ENCODE results near the gene TBC1D3I. TPM values are rescaled to one million over a fixed set of nuclear protein-coding genes. Genes with fewer than 3 reads are reported as not detected.
"Not testable (repeated sequence)": the region's sequence is repeated elsewhere in the genome, so short reads cannot be mapped to it uniquely, and the experiment has no call there.

Gene TBC1D3I
- 0.19 TPM in 1 of 2 replicates, not detected in the other for total RNA-seq (2014; rRNA removed; shearing (Covaris generic))
- total RNA-seq (2022): 0.55 and 0.79 TPM in 2 replicates
- Bru-seq, nascent RNA: not detected
- BruChase-seq, experiment 1, labeled RNA remaining after a 6-hour chase: percentile 9 among the genes with signal in this experiment
- BruChase-seq, experiment 2, labeled RNA remaining after a 2-hour chase: percentile 14 among the genes with signal in this experiment
- long read RNA-seq: 0 reads

DNA sequence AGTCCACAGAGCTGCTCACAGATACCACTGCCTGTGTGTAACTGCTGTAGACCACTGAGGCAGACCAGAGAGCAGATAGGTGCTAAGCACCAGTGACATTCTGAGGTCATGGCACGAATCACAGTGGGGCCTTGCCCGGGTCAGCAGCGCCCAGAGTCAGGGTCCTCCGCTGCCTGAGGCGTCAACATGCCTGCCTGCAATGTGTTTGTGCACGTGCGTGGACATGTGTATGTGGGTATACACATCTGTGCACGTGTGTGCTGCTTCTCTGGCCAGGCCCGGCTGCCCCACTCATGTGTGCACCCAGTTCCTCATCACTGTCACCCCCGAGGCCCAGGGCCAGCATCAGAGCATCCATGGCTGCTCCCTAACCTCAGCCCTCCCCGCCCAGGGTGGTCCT, at the start of gene TBC1D3I:
Gene TBC1D3I, minus strand, starts transcription at position 101 of the 400 bp plus-strand sequence. CDS start 1,585 bp downstream, outside the sequence.
- H3K4me1 ChIP-seq (ENCODE audit: insufficient read depth, low read length, poor library complexity, severe bottlenecking); H3K9me2 ChIP-seq (ENCODE audit: insufficient read depth, low read length); DNase-seq (ENCODE audit: low spot score); H3K4me3 ChIP-seq (ENCODE audit: low read depth, low read length, poor library complexity, severe bottlenecking); H3K27ac ChIP-seq (ENCODE audit: low read depth, low read length, poor library complexity, severe bottlenecking); H2AFZ ChIP-seq (ENCODE audit: low read length); H3K36me3 ChIP-seq (ENCODE audit: insufficient read depth, low read length); H3K4me2 ChIP-seq (ENCODE audit: low read length); POLR2A ChIA-PET; H3K9me3 ChIP-seq (ENCODE audit: low read length); H3K79me2 ChIP-seq (ENCODE audit: insufficient read depth, low read depth, low read length); intact Hi-C loops (cut with micrococcal nuclease; ENCODE audit: unreplicated experiment); CTCF ChIA-PET (ENCODE audit: unreplicated experiment); H4K20me1 ChIP-seq (ENCODE audit: insufficient read depth, low read length); BruUV-seq (replicated peaks): not testable (repeated sequence)

DNA sequence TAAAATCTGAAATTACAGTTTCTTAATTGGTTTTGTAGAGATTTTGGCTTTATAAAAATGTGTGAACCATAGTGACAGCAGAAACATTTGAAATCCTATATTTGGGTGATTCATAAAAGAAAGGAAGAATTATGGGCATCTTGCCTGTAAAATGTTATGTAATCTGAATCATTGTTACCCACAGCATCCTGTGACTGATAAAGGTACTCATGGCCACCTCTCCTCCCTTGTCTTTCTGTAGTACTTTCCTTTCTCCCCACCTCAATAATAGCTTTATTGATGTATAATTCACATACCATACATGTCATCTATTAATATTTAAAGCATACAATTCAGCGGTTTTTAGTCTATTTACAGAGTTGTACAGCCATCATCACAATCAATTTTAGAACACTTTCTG, 30.8 kb upstream of the TBC1D3I start:
- H3K79me2 ChIP-seq (ENCODE audit: insufficient read depth, low read depth, low read length); H2AFZ ChIP-seq (ENCODE audit: low read length); H3K9me2 ChIP-seq (ENCODE audit: insufficient read depth, low read length); H3K4me3 ChIP-seq (ENCODE audit: low read depth, low read length, poor library complexity, severe bottlenecking); CTCF ChIA-PET (ENCODE audit: unreplicated experiment); H3K4me1 ChIP-seq (ENCODE audit: insufficient read depth, low read length, poor library complexity, severe bottlenecking); intact Hi-C loops (cut with micrococcal nuclease; ENCODE audit: unreplicated experiment); H4K20me1 ChIP-seq (ENCODE audit: insufficient read depth, low read length); H3K36me3 ChIP-seq (ENCODE audit: insufficient read depth, low read length); H3K4me2 ChIP-seq (ENCODE audit: low read length); DNase-seq (ENCODE audit: low spot score); H3K9me3 ChIP-seq (ENCODE audit: low read length); H3K27ac ChIP-seq (ENCODE audit: low read depth, low read length, poor library complexity, severe bottlenecking); BruUV-seq (replicated peaks); POLR2A ChIA-PET: not testable (repeated sequence)

DNA sequence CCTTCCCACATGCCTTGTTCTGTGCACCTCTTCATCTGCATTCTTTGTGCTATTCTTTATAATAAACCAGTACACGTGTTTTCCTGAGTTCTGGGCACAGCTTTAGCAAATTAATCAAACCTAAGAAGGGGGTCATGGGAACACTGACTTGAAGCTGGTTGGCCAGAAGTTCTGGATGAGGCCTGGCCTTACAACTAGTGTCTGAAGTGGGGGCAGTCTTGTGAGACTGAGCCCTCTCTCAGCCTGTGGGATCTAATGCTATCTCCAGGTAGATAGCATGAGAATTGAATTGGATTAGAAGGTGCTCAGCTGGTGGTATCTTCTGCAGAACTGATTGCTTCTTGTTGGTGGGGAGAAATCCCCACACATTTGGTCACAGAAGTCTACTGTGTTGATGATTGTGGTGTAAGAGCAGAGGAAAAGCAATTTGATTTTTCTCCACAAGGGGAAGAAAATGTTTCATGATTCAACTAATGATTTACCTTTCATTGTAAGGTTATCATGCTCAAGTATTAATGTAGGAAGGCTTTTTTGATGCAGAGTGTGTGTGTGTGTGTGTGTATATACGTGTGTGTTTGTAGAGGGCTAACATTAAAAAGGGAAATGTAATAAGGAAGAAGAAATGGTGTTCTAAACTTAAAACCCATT, 25.7 kb upstream of the TBC1D3I start:
- H3K9me3 ChIP-seq (ENCODE audit: low read length); H3K4me3 ChIP-seq (ENCODE audit: low read depth, low read length, poor library complexity, severe bottlenecking); POLR2A ChIA-PET; H3K4me2 ChIP-seq (ENCODE audit: low read length); H3K9me2 ChIP-seq (ENCODE audit: insufficient read depth, low read length); CTCF ChIA-PET (ENCODE audit: unreplicated experiment); H3K4me1 ChIP-seq (ENCODE audit: insufficient read depth, low read length, poor library complexity, severe bottlenecking); intact Hi-C loops (cut with micrococcal nuclease; ENCODE audit: unreplicated experiment); H3K27ac ChIP-seq (ENCODE audit: low read depth, low read length, poor library complexity, severe bottlenecking); H3K79me2 ChIP-seq (ENCODE audit: insufficient read depth, low read depth, low read length); BruUV-seq (replicated peaks); DNase-seq (ENCODE audit: low spot score); H2AFZ ChIP-seq (ENCODE audit: low read length); H3K36me3 ChIP-seq (ENCODE audit: insufficient read depth, low read length); H4K20me1 ChIP-seq (ENCODE audit: insufficient read depth, low read length): not testable (repeated sequence)

DNA sequence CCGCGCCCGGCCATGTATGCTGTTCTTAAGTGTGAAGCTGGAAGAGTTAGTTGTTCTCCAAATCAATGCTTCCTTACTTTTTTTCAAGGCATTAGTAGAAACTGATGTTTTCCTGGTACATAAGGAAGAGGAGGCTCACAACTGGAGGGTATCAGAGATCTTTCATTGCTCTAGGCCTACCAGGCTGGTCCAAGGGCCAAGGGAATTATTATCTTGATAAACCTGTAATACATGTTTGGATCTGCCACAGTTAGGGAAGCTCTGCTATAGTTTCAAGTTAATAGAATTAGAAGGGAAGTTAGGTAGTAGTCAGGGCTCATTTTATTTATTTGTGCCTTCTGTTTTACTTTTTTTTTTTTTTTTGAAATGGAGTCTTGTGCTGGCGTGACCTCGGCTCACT, 19.8 kb upstream of the TBC1D3I start:
- not testable (repeated sequence) for H3K9me3 ChIP-seq (ENCODE audit: low read length); BruUV-seq (replicated peaks)

DNA sequence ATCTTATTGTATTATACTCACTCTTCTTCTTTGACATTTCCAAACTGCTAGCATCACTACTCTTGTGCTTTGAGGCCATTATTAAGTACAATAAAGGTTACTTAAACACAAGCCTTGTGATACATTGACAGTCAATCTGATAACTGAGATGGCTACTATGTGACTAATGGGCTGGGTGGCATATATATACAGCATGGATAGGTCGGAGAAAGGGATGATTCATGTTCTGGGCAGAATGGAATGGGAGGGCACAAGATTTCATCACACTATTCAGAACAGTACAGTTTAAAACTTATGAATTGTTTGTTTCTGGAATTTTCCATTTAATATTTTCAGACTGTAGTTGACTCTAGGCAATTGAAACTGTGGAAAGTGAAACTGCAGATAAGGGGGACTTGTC, 18.9 kb upstream of the TBC1D3I start:
- H3K4me3 ChIP-seq (ENCODE audit: low read depth, low read length, poor library complexity, severe bottlenecking); CTCF ChIA-PET (ENCODE audit: unreplicated experiment); H3K79me2 ChIP-seq (ENCODE audit: insufficient read depth, low read depth, low read length); intact Hi-C loops (cut with micrococcal nuclease; ENCODE audit: unreplicated experiment); H3K36me3 ChIP-seq (ENCODE audit: insufficient read depth, low read length); H2AFZ ChIP-seq (ENCODE audit: low read length); H3K4me1 ChIP-seq (ENCODE audit: insufficient read depth, low read length, poor library complexity, severe bottlenecking); DNase-seq (ENCODE audit: low spot score); H3K9me3 ChIP-seq (ENCODE audit: low read length); H3K9me2 ChIP-seq (ENCODE audit: insufficient read depth, low read length); BruUV-seq (replicated peaks); H4K20me1 ChIP-seq (ENCODE audit: insufficient read depth, low read length); H3K27ac ChIP-seq (ENCODE audit: low read depth, low read length, poor library complexity, severe bottlenecking); H3K4me2 ChIP-seq (ENCODE audit: low read length); POLR2A ChIA-PET: not testable (repeated sequence)

More for the DNA sequence above, 19.8 kb upstream of the TBC1D3I start:
- DNase-seq (ENCODE audit: low spot score); CTCF ChIA-PET (ENCODE audit: unreplicated experiment); H3K4me1 ChIP-seq (ENCODE audit: insufficient read depth, low read length, poor library complexity, severe bottlenecking); H2AFZ ChIP-seq (ENCODE audit: low read length); H3K4me2 ChIP-seq (ENCODE audit: low read length); H4K20me1 ChIP-seq (ENCODE audit: insufficient read depth, low read length); H3K36me3 ChIP-seq (ENCODE audit: insufficient read depth, low read length); intact Hi-C loops (cut with micrococcal nuclease; ENCODE audit: unreplicated experiment); H3K4me3 ChIP-seq (ENCODE audit: low read depth, low read length, poor library complexity, severe bottlenecking); H3K9me2 ChIP-seq (ENCODE audit: insufficient read depth, low read length); POLR2A ChIA-PET; H3K79me2 ChIP-seq (ENCODE audit: insufficient read depth, low read depth, low read length); H3K27ac ChIP-seq (ENCODE audit: low read depth, low read length, poor library complexity, severe bottlenecking): not testable (repeated sequence)

DNA sequence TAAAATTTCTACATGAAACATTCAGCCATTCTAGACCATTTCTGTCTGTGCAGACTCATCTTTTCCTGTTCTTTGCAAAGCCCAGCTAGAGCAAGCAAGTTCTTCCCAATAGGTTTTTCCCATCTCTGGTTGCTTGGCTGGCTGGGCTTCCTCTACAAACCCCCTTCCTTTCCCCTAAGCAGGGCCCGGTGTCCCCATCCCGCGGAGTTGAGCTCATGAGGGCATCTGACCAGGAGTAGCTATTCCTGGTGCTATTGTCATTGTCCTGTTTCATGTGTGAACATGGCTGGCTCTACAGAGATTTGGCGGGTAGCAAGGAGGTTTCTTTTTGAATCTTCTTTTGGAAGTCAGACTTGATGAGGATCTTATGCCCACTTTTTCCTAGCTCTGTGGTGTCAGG, 22.3 kb downstream of the TBC1D3I start:
- BruUV-seq (replicated peaks); H2AFZ ChIP-seq (ENCODE audit: low read length); H3K36me3 ChIP-seq (ENCODE audit: insufficient read depth, low read length); H3K27ac ChIP-seq (ENCODE audit: low read depth, low read length, poor library complexity, severe bottlenecking); H3K4me1 ChIP-seq (ENCODE audit: insufficient read depth, low read length, poor library complexity, severe bottlenecking); CTCF ChIA-PET (ENCODE audit: unreplicated experiment); DNase-seq (ENCODE audit: low spot score); POLR2A ChIA-PET; H3K79me2 ChIP-seq (ENCODE audit: insufficient read depth, low read depth, low read length); H3K9me2 ChIP-seq (ENCODE audit: insufficient read depth, low read length); H3K9me3 ChIP-seq (ENCODE audit: low read length); H3K4me2 ChIP-seq (ENCODE audit: low read length); H3K4me3 ChIP-seq (ENCODE audit: low read depth, low read length, poor library complexity, severe bottlenecking); intact Hi-C loops (cut with micrococcal nuclease; ENCODE audit: unreplicated experiment); H4K20me1 ChIP-seq (ENCODE audit: insufficient read depth, low read length): not testable (repeated sequence)
